ENCODE measurements around the gene CXCL16. TPM values are rescaled to one million over a fixed set of nuclear protein-coding genes. Genes with fewer than 3 reads are reported as not detected.

CXCL16 gene
- total RNA-seq, 1 experiment from 2014 or later = 4.5 TPM

DNA sequence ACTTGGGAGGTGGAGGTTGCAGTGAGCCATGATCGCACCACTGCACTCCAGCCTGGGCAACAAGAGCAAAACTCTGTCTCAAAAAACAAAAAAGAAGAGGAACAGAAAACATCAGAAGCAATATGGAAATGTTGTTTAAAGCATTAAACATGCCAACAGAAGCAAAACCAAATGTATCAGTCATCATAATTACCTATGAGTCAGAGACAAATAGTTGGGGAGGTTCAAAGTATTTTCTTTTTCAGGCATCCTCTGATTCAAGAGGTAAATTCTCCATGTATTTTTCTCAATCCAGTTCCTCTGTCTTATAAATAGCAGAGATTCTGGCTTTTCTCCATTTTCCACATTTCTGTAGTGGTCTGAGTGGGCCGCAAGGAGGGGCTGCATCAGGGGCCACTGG is 29.9 kb upstream of the CXCL16 start:
- Histone ChIP-seq H3K4me2 (ENCODE audit: insufficient read depth, insufficient read length, low read length) (no peak overlapping the region), H3K9me3 (ENCODE audit: control insufficient read depth, low read depth, low read length) (no peaks in the 10 kb centered on the region), H2BK12ac (ENCODE audit: insufficient read length, low read depth, low read length) (no peak overlapping the region), H3T11ph (ENCODE audit: low read length) (no peak overlapping the region), H3K9ac (ENCODE audit: extremely low read depth, insufficient read length, low read length) (no peak overlapping the region), H2BK5ac (ENCODE audit: insufficient read length, low read length) (no peak overlapping the region), H3K18ac (ENCODE audit: insufficient read length, low read depth, low read length) (no peak overlapping the region), H2AFZ (ENCODE audit: low read length) (no peak overlapping the region), H4K8ac (replicated peaks; ENCODE audit: insufficient read length, low read depth, low read length) (no peak overlapping the region), H2AK5ac (ENCODE audit: insufficient read length, low read length) (no peak overlapping the region), H3K23ac (ENCODE audit: insufficient read length, low read depth, low read length) (no peak overlapping the region), H2BK120ac (ENCODE audit: low read depth, low read length, poor library complexity, severe bottlenecking) (no peak overlapping the region), H3K4me1 (ENCODE audit: insufficient read depth, low read length) (no peaks in the 10 kb centered on the region), H3K27ac (ENCODE audit: insufficient read length, low read depth, low read length) (no peak overlapping the region), H2BK20ac (ENCODE audit: low read depth, low read length, poor library complexity, severe bottlenecking) (no peak overlapping the region), H3K79me2 (ENCODE audit: insufficient read depth, low read length) (no peaks in the 10 kb centered on the region), H3K79me1 (ENCODE audit: insufficient read depth, low read depth, low read length, poor library complexity, severe bottlenecking) (no peaks in the 10 kb centered on the region), H2BK15ac (ENCODE audit: low read depth, low read length) (no peak overlapping the region), H3K23me2 (ENCODE audit: insufficient read length, low read depth, low read length, poor library complexity, severe bottlenecking) (no peaks in the 10 kb centered on the region), H3K4ac (ENCODE audit: low read depth, low read length) (no peak overlapping the region), H4K5ac (ENCODE audit: insufficient read length, low read depth, low read length) (no peak overlapping the region), H3K14ac (ENCODE audit: insufficient read depth, low read length) (no peak overlapping the region), H3K56ac (ENCODE audit: insufficient read length, low read depth, low read length) (no peak overlapping the region), H3K27me3 (ENCODE audit: insufficient read depth, low read length) (no peaks in the 10 kb centered on the region), H4K91ac (ENCODE audit: insufficient read length, low read depth, low read length) (no peak overlapping the region), H4K20me1 (ENCODE audit: control insufficient read depth, insufficient read depth, insufficient read length) (no peaks in the 10 kb centered on the region)
- WGBS (ENCODE audit: extremely low coverage, insufficient read length, low lambda C conversion rate) = no CpG with 5 or more reads among the region's 2 CpGs
- H3K27me3 Mint-ChIP-seq (ENCODE audit: low read depth) = peaks cover 22% of the 10 kb centered on the region
- TF ChIP-seq, protein P1, sequence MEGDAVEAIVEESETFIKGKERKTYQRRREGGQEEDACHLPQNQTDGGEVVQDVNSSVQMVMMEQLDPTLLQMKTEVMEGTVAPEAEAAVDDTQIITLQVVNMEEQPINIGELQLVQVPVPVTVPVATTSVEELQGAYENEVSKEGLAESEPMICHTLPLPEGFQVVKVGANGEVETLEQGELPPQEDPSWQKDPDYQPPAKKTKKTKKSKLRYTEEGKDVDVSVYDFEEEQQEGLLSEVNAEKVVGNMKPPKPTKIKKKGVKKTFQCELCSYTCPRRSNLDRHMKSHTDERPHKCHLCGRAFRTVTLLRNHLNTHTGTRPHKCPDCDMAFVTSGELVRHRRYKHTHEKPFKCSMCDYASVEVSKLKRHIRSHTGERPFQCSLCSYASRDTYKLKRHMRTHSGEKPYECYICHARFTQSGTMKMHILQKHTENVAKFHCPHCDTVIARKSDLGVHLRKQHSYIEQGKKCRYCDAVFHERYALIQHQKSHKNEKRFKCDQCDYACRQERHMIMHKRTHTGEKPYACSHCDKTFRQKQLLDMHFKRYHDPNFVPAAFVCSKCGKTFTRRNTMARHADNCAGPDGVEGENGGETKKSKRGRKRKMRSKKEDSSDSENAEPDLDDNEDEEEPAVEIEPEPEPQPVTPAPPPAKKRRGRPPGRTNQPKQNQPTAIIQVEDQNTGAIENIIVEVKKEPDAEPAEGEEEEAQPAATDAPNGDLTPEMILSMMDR (conservative IDR thresholded peaks at IDR 0.05) = no peak
- no peak overlapping the region for H3K27ac Mint-ChIP-seq
- no peak overlapping the region for H3K4me3 Mint-ChIP-seq
- H3K36me3 Mint-ChIP-seq (ENCODE audit: insufficient read depth in 1 of 3, low read depth in 3 of 3) = no peaks in the 10 kb centered on the region
- H3K9me3 Mint-ChIP-seq = no peaks in the 10 kb centered on the region
- H3K4me1 Mint-ChIP-seq = no peaks in the 10 kb centered on the region
- no peak for DNase-seq

Measured in H9 (cell line).